Measurements from ENCODE around the gene A1BG.

The A1BG gene

DNA sequence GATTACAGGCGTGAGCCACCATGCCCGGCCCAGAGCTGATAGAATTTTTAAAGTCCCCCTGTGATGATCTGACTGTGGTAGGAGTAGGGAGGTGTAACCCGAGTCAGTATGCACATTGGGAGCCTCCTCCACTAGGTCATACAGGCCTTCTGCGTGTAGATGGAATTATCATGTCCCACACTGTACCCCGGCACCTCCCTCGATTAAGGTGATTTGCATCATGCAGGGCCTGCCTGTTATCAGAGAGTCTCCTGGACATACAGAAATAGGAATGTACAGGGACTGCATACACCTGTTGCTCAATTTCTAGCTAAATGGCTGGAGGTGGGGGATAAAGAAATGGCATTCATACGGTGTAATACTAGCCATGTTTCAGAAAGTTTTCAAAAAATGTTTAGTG is 49.0 kb downstream of the A1BG start:
- DNase-seq (ENCODE audit: low read depth in 2 of 3, low spot score in 2 of 3): no peak

DNA sequence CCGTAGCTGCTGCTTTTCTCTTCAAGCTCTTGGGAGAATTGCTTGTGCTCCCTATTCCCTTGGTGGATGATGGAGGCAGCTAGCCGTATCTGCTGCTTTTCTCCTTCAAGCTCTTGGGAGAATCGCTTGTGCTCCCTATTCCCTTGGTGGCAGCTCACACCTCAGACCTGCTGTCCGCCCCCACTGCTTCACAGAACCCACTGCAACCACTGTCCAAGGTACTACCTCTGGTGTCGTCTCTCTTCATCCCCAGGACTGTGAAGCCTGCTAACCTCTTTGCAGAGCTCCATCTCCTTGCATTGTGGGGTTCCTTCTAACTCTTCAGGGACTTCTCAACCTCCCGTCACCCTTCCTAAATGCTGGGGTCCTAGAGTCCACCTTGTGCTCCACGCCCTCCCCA is 52.7 kb downstream of the A1BG start:
- no peak for DNase-seq (ENCODE audit: low read depth in 2 of 3, low spot score in 2 of 3)

DNA sequence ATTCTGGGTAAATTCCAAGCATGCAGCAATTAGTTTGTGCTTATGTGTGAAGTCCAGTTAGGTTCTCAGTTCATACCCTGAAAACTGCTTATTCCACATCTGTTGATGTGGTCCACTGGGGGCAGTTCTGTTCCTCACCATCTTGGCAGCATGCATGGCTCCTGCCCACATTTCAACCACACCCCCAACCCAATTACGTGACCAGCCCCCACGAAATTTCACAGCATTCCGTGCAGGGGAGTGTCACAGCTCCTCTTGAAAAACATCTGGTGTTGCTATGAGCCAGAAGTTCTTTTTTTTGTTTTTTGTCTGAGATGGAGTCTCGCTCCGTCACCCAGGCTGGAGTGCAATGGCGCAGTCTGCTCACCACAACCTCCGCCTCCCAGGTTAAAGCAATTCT is 57.2 kb downstream of the A1BG start:
- DNase-seq (ENCODE audit: low read depth in 2 of 3, low spot score in 2 of 3): no peak

Data from activated CD8-positive, alpha-beta memory T cell treated with anti-CD3 and anti-CD28 coated beads for 48 hours (primary cell).